Chondrocyte (in vitro differentiated cells): ENCODE results near the gene LARP7. TPM values are rescaled to one million over a fixed set of nuclear protein-coding genes. Genes with fewer than 3 reads are reported as not detected.

Source experiments
- DNase-seq: peaks from one replicate; pipeline ENCODE4 v3.0.0; 2021; ENCODE audit warnings: mixed read lengths, low spot score
- H3K27ac Mint-ChIP-seq: one replicate; pipeline ENCODE4 v1.8.0; 2021; ENCODE audit warnings: mild to moderate bottlenecking, moderate library complexity, mixed read lengths; ENCODE audit not compliant: unreplicated experiment
- H3K27me3 Mint-ChIP-seq: 2 replicates; pipeline ENCODE4 v1.8.0; 2021; ENCODE audit warnings: low read depth, mixed read lengths
- H3K36me3 Mint-ChIP-seq: 2 replicates; pipeline ENCODE4 v1.8.0; 2021; ENCODE audit warnings: low read depth, mixed read lengths
- H3K4me1 Mint-ChIP-seq: 2 replicates; pipeline ENCODE4 v1.8.0; 2021; ENCODE audit warnings: low read depth, mild to moderate bottlenecking, mixed read lengths
- H3K4me3 Mint-ChIP-seq: one replicate; pipeline ENCODE4 v1.8.0; 2021; ENCODE audit warnings: mild to moderate bottlenecking, moderate library complexity, mixed read lengths; ENCODE audit not compliant: unreplicated experiment
- H3K9me3 Mint-ChIP-seq: 2 replicates; pipeline ENCODE4 v1.8.0; 2021; ENCODE audit warnings: low read depth, mixed read lengths
- CTCF ChIP-seq: fragments of 200-600 bp; sonication (generic); IDR thresholded peaks from 2 replicates; pipeline ENCODE4 v1.5.0; 2021; ENCODE audit warnings: antibody characterized with exemption, mild to moderate bottlenecking, moderate library complexity
- total RNA-seq: library from RNA; stranded (reverse); gene quantifications from 3 replicates; pipeline ENCODE4 v1.2.1, GENCODE V29; 2021

LARP7 gene
- total RNA-seq, 1 donor from 2014 or later, result 27.9 TPM

DNA sequence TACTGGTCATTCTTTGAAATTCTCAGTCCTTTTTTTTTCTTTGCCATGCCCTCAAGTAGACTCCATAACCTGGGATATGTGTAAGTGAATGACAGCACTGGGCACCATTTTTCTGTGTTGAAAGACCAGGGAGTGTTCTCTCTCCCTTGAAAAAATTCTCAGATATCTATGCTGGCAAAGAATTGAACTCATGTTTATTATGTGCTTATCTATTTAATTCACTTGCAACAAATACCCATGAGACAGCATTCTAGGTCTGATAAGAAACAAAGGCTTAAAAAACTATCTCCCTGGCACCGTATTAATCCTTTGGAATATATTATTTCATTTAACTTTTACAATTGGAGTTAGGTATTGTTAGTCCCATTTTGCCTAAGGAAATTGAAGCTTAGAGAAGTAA, 36.7 kb downstream of the LARP7 start:
- Mint-ChIP-seq H3K4me1 (peaks cover 11% of the 10 kb centered on the region), H3K27me3 (peaks cover 2% of the 10 kb centered on the region), H3K36me3 (no peaks in the 10 kb centered on the region), H3K4me3 (no peak overlapping the region), H3K9me3 (no peaks in the 10 kb centered on the region), H3K27ac (no peak overlapping the region)
- TF ChIP-seq CTCF, result no peak
- DNase-seq, result no peak

DNA sequence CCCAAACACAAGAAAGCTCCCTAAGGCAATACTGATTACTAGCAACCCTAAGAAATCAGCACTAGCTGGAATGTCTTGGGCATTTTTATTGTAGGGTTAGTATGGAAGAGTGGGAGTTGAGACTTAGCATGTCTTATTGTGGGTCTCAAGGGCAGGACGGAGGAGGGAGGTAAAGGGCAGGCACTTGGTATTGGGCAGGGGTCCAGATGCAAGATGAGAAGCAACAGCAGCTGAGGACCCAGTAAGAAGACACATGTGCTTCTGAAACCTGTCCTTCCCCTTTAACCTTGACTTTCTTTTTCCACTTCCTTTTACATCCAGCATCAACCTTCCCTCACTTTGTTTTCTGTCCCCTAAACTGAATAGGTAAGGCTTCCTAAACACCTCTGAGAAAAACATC, 37.4 kb downstream of the LARP7 start:
- Mint-ChIP-seq H3K27me3 (peaks cover 2% of the 10 kb centered on the region), H3K4me1 (peaks cover 11% of the 10 kb centered on the region), H3K9me3 (no peaks in the 10 kb centered on the region), H3K36me3 (no peaks in the 10 kb centered on the region), H3K4me3 (no peak overlapping the region), H3K27ac (no peak overlapping the region)
- no peak for DNase-seq
- no peak for TF ChIP-seq CTCF

GRCh38 chr4:112677519-112678091, 40.7 kb downstream of the LARP7 start:
- Mint-ChIP-seq H3K27me3 (peaks cover 2% of the 10 kb centered on the region), H3K4me1 (no peaks in the 10 kb centered on the region), H3K36me3 (no peaks in the 10 kb centered on the region), H3K27ac (no peak overlapping the region), H3K4me3 (no peak overlapping the region), H3K9me3 (no peaks in the 10 kb centered on the region)
- no peak for TF ChIP-seq CTCF
- DNase-seq, result no peak

- Mint-ChIP-seq H3K4me3 (no peak overlapping the region), H3K27ac (no peak overlapping the region), H3K9me3 (no peaks in the 10 kb centered on the region), H3K36me3 (no peaks in the 10 kb centered on the region), H3K4me1 (no peaks in the 10 kb centered on the region), H3K27me3 (no peaks in the 10 kb centered on the region)
- DNase-seq, result no peak
- TF ChIP-seq CTCF, result no peak
These were observed 44.1 kb downstream of the LARP7 start for GRCh38 chr4:112680996-112681395.

- DNase-seq, result no peak
- no peak for TF ChIP-seq CTCF
These were observed 56.6 kb downstream of the LARP7 start for GRCh38 chr4:112693507-112693906.

More at GRCh38 chr4:112693507-112693906, 56.6 kb downstream of the LARP7 start:
- Mint-ChIP-seq H3K27me3 (peaks cover 17% of the 10 kb centered on the region), H3K4me1 (no peaks in the 10 kb centered on the region), H3K9me3 (no peaks in the 10 kb centered on the region), H3K36me3 (no peaks in the 10 kb centered on the region), H3K4me3 (no peak overlapping the region), H3K27ac (no peak overlapping the region)
